Left ventricle myocardium superior (tissue), 1 donor: ENCODE results near the gene FSCN2. TPM values are rescaled to one million over a fixed set of nuclear protein-coding genes. Genes with fewer than 3 reads are reported as not detected.

ENCODE experiments used
- ATAC-seq: fragments of 200-7000 bp; cut with Tn5 transposase; one replicate; pipeline ENCODE4 v1.9.1; 2020; ENCODE audit warnings: mild to moderate bottlenecking, moderate library complexity
- DNase-seq: peaks from one replicate; pipeline ENCODE4 v3.0.0-alpha.2; 2020
- intact Hi-C: fragments of 100-400 bp; cut with micrococcal nuclease; formaldehyde crosslinking; loops from one replicate; pipeline ENCODE4 v1.11.0; 2022
- total RNA-seq: library from RNA; stranded (reverse); fragmentation: NEBNext Ultra II Directional; extraction: Animal tissue kit (Norgen Biotek cat#: 25700); gene quantifications from one replicate; pipeline ENCODE4 v1.2.1, GENCODE V29; 2021
- donor health status: DM: no; HTN: yes; CAD: no; lungs with severe emphysema.

Gene FSCN2
- total RNA-seq, 1 donor from 2014 or later = 0.50 TPM

- ATAC-seq = peak; percentile 9
- no peak for DNase-seq
Measured at GRCh38 chr17:81536299-81537290, 8.4 kb downstream of the FSCN2 start.

DNA sequence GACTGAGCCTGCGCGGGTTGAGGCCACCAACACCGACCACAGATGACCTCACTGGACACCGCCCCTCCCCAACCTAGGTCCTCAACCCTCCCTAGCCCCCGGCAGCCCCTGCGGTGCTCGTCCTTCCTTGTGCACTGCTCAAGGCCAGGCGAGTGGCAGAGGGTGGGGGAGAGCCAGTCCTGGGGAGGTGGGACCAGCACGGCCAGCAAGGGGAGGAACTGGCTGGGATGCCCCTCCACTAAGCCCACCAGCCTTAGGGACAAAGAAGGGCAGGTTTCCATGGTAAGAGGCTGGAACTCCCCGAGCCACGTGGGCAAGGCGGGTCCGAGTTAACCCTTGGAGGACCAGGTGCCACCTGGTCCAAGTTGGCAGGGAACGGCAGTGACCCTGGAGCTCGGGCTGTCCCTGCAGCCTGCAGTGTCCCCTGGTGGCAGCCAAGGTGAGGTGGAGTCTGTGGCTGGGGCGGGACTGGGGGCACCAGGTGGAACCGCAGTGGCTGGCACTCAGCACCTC is 9.2 kb downstream of the FSCN2 start:
- intact Hi-C loops = no loop called here
- peak; percentile 52 for DNase-seq
- ATAC-seq = peak; percentile 59

More at GRCh38 chr17:81536299-81537290, 8.4 kb downstream of the FSCN2 start:
- intact Hi-C loops = no loop called here

DNA sequence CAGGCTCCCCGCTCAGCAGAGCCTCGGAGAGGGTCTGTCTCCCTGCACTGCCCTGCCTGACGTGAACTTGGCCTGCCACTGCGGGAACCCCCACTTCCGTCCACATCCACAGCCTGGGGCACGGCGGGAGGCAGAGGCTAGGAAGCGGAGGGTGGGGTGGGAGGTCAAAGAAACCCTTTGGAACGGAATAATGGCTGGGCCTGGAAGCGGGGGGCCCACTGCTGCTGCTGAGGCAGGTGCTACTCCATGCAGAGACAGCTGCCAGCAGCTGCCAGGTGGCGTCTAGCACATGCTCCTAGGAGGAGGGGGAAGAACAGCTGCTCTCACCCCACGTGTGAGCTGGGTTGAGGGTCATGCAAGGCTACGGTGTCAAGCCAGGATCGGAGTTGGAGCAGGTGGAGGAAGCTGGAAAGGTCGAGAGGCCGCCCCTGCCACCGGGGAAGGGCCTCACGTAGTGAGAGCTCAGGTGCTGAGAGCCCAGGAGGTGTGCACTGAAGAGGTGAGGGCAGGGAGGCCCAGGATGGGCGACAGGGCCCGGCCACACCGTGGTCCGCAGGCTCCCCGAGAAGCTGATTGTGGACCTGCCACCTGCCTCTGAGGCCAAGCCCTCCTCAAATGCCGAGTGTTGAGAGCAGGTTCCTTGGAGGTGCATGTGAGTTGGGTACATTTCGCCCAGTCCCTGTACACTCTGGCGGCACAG is 9.8 kb downstream of the FSCN2 start:
- ATAC-seq = no peak

GRCh38 chr17:81538651-81539570 is 10.7 kb downstream of the FSCN2 start:
- intact Hi-C loops = no loop called here
- ATAC-seq = no peak
- no peak for DNase-seq

More for the DNA sequence above, 9.8 kb downstream of the FSCN2 start:
- no peak for DNase-seq
- intact Hi-C loops = no loop called here

DNA sequence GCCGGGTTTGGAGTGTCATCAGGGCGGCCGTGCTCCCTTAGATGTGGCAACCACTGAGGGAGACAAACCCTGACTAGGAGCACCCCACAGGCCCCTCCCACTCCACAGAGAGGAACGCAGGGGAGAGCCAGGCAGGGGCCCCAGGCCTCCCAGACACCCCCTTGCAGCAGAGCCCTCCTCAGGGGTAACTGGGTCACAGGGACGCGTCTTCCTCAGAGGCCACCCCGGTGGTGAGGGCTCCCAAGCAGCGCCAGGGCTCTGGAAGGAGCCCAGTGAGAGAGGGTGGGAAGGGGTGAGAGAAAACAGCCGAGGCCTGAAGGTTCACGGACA is 11.4 kb downstream of the FSCN2 start:
- intact Hi-C loops = no loop called here
- no peak for DNase-seq
- ATAC-seq = no peak

DNA sequence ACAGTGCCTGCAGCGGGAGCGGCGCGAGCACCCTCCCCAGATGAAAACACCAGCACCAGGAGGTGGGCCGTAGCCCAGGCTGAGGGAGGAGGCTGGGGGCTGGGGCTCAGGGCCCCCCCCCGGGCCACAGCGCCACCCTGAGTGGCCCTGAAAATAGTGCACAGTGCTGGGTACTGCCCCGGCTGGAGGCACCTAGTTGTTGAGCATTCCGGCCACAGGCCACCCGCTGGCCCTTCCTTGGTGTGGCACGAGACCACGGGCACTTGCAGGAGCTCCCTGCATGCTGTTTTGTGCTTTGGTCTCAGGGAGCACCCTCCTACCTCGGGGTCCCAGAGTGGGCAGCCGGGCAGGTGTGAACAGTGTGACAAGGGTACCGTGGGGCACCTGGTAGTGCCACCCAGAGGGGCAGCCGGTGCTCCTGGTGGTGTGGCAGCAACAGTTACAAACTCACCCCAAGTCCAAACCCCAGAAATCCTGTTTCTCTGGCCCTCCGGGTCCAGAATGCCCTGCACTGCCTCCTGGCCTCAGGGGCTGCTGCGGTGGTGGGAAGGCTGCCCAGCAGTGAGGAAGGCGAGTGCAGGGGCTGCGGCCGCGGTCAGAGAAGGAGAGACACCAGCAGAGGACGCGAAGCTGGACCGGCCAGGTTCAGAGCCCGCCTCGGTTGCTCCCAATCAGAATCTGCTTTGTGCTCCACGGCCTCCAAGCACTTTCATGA is 11.9 kb downstream of the FSCN2 start:
- no peak for DNase-seq
- no peak for ATAC-seq
- intact Hi-C loops = no loop called here

DNA sequence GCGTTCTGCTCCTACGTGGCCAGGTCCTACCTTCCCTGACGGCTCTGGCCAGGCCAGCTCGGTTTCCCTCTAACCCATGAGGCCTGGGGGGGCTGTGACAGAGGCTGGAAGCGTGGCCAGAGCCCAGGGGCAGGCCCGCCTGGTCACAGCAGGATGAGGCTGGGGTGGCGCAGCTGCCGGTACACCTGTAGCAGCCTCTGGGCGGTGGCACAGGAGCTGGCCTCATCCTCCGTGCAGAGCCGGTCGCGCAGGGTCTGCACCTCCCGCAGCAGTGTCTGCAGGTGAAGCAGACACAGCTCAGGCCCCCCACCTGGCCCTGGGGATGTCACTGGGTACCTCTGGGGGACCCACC is 12.5 kb downstream of the FSCN2 start:
- intact Hi-C loops = no loop called here
- ATAC-seq (no peak), DNase-seq (no peak)

DNA sequence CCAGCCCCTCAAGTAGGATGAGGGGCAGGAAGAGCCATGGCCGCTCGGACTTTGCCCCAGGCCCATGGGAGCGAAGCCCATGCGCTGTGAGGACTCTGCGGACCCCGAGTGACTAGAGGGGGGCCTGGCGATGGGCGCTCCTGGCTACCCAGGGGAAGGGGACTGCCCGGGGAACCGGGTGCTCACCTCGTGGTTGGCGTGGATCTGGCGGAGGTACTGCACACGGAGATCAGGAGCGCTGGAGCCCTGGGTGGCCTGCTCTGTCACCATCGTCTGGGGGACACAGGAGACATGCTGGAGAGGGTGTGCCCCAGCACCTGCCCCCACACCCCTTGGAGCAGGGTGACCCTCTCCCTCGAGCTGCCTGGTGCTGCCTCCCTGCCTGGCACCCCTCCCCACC is 12.9 kb downstream of the FSCN2 start:
- DNase-seq = no peak
- ATAC-seq = no peak
- intact Hi-C loops = no loop called here

GRCh38 chr17:81542431-81543338 is 14.5 kb downstream of the FSCN2 start:
- ATAC-seq = no peak
- intact Hi-C loops = no loop called here
- DNase-seq = no peak

GRCh38 chr17:81543339-81543675 is 15.1 kb downstream of the FSCN2 start:
- DNase-seq (peak; percentile 71), ATAC-seq (peak; percentile 89)
- intact Hi-C loops = no loop called here

- no peak for DNase-seq
- ATAC-seq = no peak
- intact Hi-C loops = no loop called here
Measured at GRCh38 chr17:81543756-81544155, 15.6 kb downstream of the FSCN2 start.

GRCh38 chr17:81544281-81544974 is 16.3 kb downstream of the FSCN2 start:
- no peak for ATAC-seq
- no peak for DNase-seq
- intact Hi-C loops = no loop called here

DNA sequence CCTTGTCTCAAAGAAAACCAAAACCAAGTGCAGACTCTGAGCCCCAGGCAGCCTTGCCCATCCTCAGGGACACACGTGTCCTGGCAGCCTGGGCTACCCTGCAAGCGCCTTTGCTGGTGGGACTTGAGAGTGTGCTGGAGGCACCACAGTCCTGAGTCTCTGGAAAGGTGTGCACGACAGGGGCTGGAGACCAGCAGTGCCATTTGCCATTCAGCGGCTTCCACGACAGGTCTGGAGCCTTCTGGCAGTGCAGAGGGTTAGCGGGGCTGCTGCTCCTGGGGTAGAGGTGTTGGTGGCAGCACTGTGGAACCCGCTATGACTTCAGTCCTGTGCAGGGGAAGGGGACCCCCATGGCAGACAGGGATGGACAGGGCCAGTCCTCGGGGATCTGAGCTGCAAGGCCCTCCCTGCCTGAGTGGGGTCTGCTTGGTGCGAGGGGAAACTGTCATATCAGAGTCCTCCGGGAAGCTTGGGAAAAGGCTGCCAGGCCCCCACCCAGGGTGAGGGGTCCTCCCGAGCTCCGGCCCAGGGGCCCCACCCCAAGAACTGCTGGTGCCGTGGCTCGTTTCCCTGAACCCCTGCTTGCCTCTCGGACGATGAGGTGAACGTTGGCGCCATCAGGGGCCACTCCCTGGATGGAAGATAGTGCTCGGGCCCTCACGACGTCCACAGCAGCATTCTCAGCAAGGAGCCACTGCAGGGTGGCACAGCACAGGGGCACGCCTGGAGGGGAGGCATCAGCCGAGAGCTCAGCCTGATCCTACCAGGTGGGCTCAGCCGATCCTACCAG is 17.2 kb downstream of the FSCN2 start:
- DNase-seq (no peak), ATAC-seq (no peak)
- intact Hi-C loops = no loop called here

DNA sequence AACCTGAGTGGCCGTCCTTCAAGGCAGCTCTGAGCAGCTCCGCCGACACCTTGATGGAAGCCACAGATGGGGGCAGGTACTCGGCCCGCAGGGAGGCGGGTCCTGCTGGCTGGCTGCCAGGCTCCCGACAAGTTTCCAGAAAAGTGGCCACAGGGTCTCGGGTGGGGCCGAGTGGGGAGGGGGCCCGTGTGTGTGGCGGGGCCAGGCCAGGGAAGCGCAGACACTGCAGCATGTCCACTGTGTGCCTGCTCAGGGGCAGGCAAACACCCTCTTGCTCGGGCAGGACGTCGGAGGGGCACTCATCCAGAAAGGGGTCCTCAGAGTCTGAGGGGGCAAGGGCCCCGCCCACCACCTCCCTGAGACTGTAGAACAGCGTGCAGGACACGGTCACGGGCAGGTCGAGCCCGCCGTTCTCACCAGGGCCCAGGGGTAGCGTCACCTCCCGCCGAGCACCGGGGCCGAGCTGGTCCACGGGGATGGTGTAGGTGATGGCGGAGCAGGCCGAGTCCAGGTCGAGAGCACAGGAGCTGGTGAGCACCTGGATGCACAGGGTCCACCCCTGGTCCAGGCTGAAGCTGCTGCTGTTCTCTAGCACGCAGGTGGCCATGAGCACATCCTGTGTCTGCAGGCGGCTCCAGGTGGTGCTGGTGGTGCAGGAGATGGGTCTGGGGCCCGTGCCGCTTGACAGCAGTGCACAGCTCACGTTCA is 18.9 kb downstream of the FSCN2 start:
- no peak for DNase-seq
- no peak for ATAC-seq
- intact Hi-C loops = no loop called here

GRCh38 chr17:81547614-81547982 is 19.4 kb downstream of the FSCN2 start:
- DNase-seq (no peak), ATAC-seq (no peak)
- intact Hi-C loops = no loop called here

- peak; percentile 24 for DNase-seq
- intact Hi-C loops = no loop called here
- ATAC-seq = no peak
Measured at GRCh38 chr17:81549031-81549557, 20.9 kb downstream of the FSCN2 start.
